H1 (cell line): ENCODE measurements around the gene RBM20. TPM values are rescaled to one million over a fixed set of nuclear protein-coding genes. Genes with fewer than 3 reads are reported as not detected.

ENCODE experiments used
- CTCF ChIA-PET: fragments of 300-600 bp; sonication (Branson Sonifier 250); formaldehyde crosslinking; loops from one replicate; lab custom pipeline; 2021; ENCODE audit not compliant: partially characterized antibody; lab: Charles Lee
- POLR2A ChIA-PET: fragments of 300-600 bp; sonication (Branson Sonifier 250); formaldehyde crosslinking; loops from one replicate; lab custom pipeline; 2021; ENCODE audit warnings: inconsistent platforms; ENCODE audit not compliant: partially characterized antibody; lab: Charles Lee
- DNase-seq, 2 experiments: peaks; one replicate each; pipeline versions ENCODE4 v3.0.0 to v3.0.0-alpha.2; 2010 to 2022; ENCODE audit warnings: low spot score in 2 of 2, low read depth in 1 of 2, mixed read lengths in 1 of 2
- FAIRE-seq: peaks from 2 replicates; lab custom pipeline; 2011; peaks lifted over from hg19 to GRCh38; lab: Jason Lieb, UNC
- H2AFZ ChIP-seq: 2 replicates; pipeline ENCODE4 v1.8.1; 2012; ENCODE audit warnings: low read length, inconsistent platforms
- H2AK5ac ChIP-seq: 2 replicates; pipeline ENCODE4 v1.6.1; 2013; ENCODE audit warnings: low read depth, low read length
- H2BK120ac ChIP-seq: replicated peaks from 2 replicates; pipeline ENCODE3; 2013; ENCODE audit warnings: low read depth, low read length, inconsistent platforms
- H2BK12ac ChIP-seq: 2 replicates; pipeline ENCODE4 v1.6.1; 2013; ENCODE audit warnings: low read depth, low read length
- H2BK15ac ChIP-seq: 2 replicates; pipeline ENCODE4 v1.6.1; 2013; ENCODE audit warnings: low read length
- H2BK20ac ChIP-seq: 2 replicates; pipeline ENCODE4 v1.6.1; 2013; ENCODE audit warnings: low read length
- H2BK5ac ChIP-seq: 2 replicates; pipeline ENCODE4 v1.6.1; 2013; ENCODE audit warnings: low read depth, low read length
- H3K14ac ChIP-seq: 2 replicates; pipeline ENCODE4 v1.6.1; 2013; ENCODE audit warnings: inconsistent platforms; ENCODE audit not compliant: insufficient read length
- H3K18ac ChIP-seq: 2 replicates; pipeline ENCODE4 v1.6.1; 2013; ENCODE audit warnings: low read length; ENCODE audit errors: extremely low read depth
- H3K23ac ChIP-seq: 2 replicates; pipeline ENCODE4 v1.6.1; 2013; ENCODE audit warnings: inconsistent platforms; ENCODE audit not compliant: insufficient read length
- H3K23me2 ChIP-seq: 2 replicates; pipeline ENCODE4 v1.6.1; 2013; ENCODE audit warnings: low read depth, low read length
- H3K27ac ChIP-seq: 2 replicates; pipeline ENCODE4 v1.6.1; 2011; ENCODE audit warnings: low read depth, low read length, inconsistent platforms
- H3K27me3 ChIP-seq, 4 experiments: replicated peaks in 1 of 4; 1 replicate in 1 of 4; 2 replicates in 3 of 4; pipeline versions ENCODE4 v1.6.1 to v1.8.1; 2011 to 2013; ENCODE audit warnings: low read length in 3 of 4, mild to moderate bottlenecking in 3 of 4, inconsistent platforms in 2 of 4, mixed read lengths in 2 of 4, moderate library complexity in 1 of 4; ENCODE audit not compliant: control insufficient read depth in 3 of 4, insufficient read depth in 3 of 4; ENCODE audit errors: extremely low read depth in 1 of 4
- H3K36me3 ChIP-seq, 4 experiments: 2 replicates each; pipeline versions ENCODE4 v1.6.1 to v1.8.1; 2011 to 2013; ENCODE audit warnings: mild to moderate bottlenecking in 4 of 4, low read length in 3 of 4, moderate library complexity in 2 of 4, control low read depth in 1 of 4, inconsistent platforms in 1 of 4; ENCODE audit not compliant: insufficient read depth in 4 of 4, control insufficient read depth in 2 of 4
- H3K4ac ChIP-seq: replicated peaks from 2 replicates; pipeline ENCODE3; 2013; ENCODE audit warnings: low read length, low read depth, mixed read lengths, inconsistent platforms; ENCODE audit not compliant: insufficient read length
- H3K4me1 ChIP-seq, 4 experiments: replicated peaks in 1 of 4; 1 replicate in 1 of 4; 2 replicates in 3 of 4; pipeline versions ENCODE4 v1.6.1 to v1.8.1; 2011 to 2013; ENCODE audit warnings: low read length in 3 of 4, inconsistent platforms in 2 of 4, mixed read lengths in 1 of 4; ENCODE audit not compliant: insufficient read depth in 4 of 4, control insufficient read depth in 3 of 4
- H3K4me2 ChIP-seq, 2 experiments: 2 replicates each; pipeline versions ENCODE4 v1.6.1 to v1.8.1; 2011 to 2013; ENCODE audit warnings: low read depth in 2 of 2, low read length in 2 of 2, control low read depth in 1 of 2, inconsistent platforms in 1 of 2, mild to moderate bottlenecking in 1 of 2; ENCODE audit not compliant: insufficient read depth in 1 of 2
- H3K4me3 ChIP-seq, 4 experiments: fragments of 200-600, 300-600 bp in 1 of 4; sonication (generic), shearing (Covaris generic), sonication (Bioruptor Twin) in 1 of 4; 2 replicates each; pipeline versions ENCODE4 v1.5.1 to v1.8.1; 2011 to 2016; ENCODE audit warnings: low read length in 4 of 4, low read depth in 3 of 4, control low read depth in 2 of 4, inconsistent platforms in 2 of 4, mild to moderate bottlenecking in 2 of 4, mixed read lengths in 1 of 4, moderate library complexity in 1 of 4; ENCODE audit not compliant: insufficient read depth in 2 of 4; ENCODE audit errors: extremely low read depth in 1 of 4
- H3K56ac ChIP-seq: replicated peaks from 2 replicates; pipeline ENCODE3; 2013; ENCODE audit warnings: low read depth, mild to moderate bottlenecking, mixed read lengths, low read length, inconsistent platforms; ENCODE audit not compliant: insufficient read length
- H3K79me1 ChIP-seq: 2 replicates; pipeline ENCODE4 v1.6.1; 2013; ENCODE audit warnings: low read depth, low read length, control low read depth
- H3K79me2 ChIP-seq, 2 experiments: 2 replicates each; pipeline versions ENCODE4 v1.6.1 to v1.8.1; 2012 to 2013; ENCODE audit warnings: low read length in 2 of 2, mild to moderate bottlenecking in 2 of 2, inconsistent platforms in 1 of 2; ENCODE audit not compliant: insufficient read depth in 2 of 2, control insufficient read depth in 1 of 2
- H3K9ac ChIP-seq, 4 experiments: replicated peaks in 1 of 4; 1 replicate in 1 of 4; 2 replicates in 3 of 4; pipeline versions ENCODE4 v1.6.1 to v1.8.1; 2011 to 2013; ENCODE audit warnings: low read depth in 3 of 4, low read length in 3 of 4, control low read depth in 2 of 4, mild to moderate bottlenecking in 2 of 4, moderate library complexity in 2 of 4, inconsistent platforms in 1 of 4; ENCODE audit errors: extremely low read depth in 1 of 4
- H3K9me3 ChIP-seq, 2 experiments: 2 replicates each; pipeline versions ENCODE4 v1.6.1 to v1.8.1; 2012 to 2013; ENCODE audit warnings: mild to moderate bottlenecking in 2 of 2, moderate library complexity in 2 of 2, control low read depth in 1 of 2, inconsistent platforms in 1 of 2, low read depth in 1 of 2, low read length in 1 of 2, mixed read lengths in 1 of 2; ENCODE audit not compliant: insufficient read depth in 2 of 2
- H4K20me1 ChIP-seq, 2 experiments: replicated peaks in 1 of 2; 2 replicates each; pipeline versions ENCODE3 to v1.8.1; 2011 to 2013; ENCODE audit warnings: inconsistent platforms in 2 of 2, low read length in 2 of 2, mild to moderate bottlenecking in 1 of 2; ENCODE audit not compliant: insufficient read depth in 2 of 2, control insufficient read depth in 1 of 2
- H4K5ac ChIP-seq: 2 replicates; pipeline ENCODE4 v1.6.1; 2013; ENCODE audit warnings: low read length, low read depth, mixed read lengths, inconsistent platforms; ENCODE audit not compliant: insufficient read length
- H4K8ac ChIP-seq: 2 replicates; pipeline ENCODE4 v1.8.0; 2013; ENCODE audit warnings: mild to moderate bottlenecking, moderate library complexity, low read length, inconsistent platforms; ENCODE audit not compliant: insufficient read depth; ENCODE audit errors: extremely low read depth
- H4K91ac ChIP-seq: replicated peaks from 2 replicates; pipeline ENCODE3; 2013; ENCODE audit warnings: low read length, mixed read lengths, inconsistent platforms; ENCODE audit not compliant: insufficient read length
- GTF2F1 ChIP-seq: IDR thresholded peaks from 2 replicates; pipeline ENCODE4 v1.6.1; 2012; ENCODE audit warnings: low read depth, low read length, improper control_type of control experiment, borderline replicate concordance
- SUZ12 ChIP-seq: fragments of 200-600 bp; sonication (generic); IDR thresholded peaks from 2 replicates; pipeline ENCODE4 v1.6.1; 2012; ENCODE audit warnings: mild to moderate bottlenecking, inconsistent platforms, low read length, moderate library complexity, mixed read lengths
- WGBS, 2 experiments: shearing (Covaris generic) in 1 of 2; methylation state at CpG; one replicate each; pipeline versions ENCODE4 v1.1.6 to v1.1.7; 2013 to 2015; ENCODE audit warnings: low lambda C conversion rate in 2 of 2, mixed read lengths in 2 of 2, inconsistent platforms in 1 of 2, low coverage in 1 of 2, missing lambda C conversion rate in 1 of 2; ENCODE audit not compliant: insufficient replicate concordance in 2 of 2, insufficient coverage in 1 of 2, insufficient read length in 1 of 2; ENCODE audit errors: extremely low coverage in 1 of 2, missing lambda C conversion rate in 1 of 2; 5-methylcytosine and 5-hydroxymethylcytosine counted together
- polyA plus RNA-seq, 7 experiments: library from polyadenylated mRNA; depleted of rRNA in 3 of 7; stranded (reverse) in 5 of 7; unstranded in 2 of 7; fragments of >200 nt in 5 of 7; fragments of 200-250 nt in 2 of 7; gene quantifications; 1 replicate in 5 of 7; 2 replicates in 1 of 7; 4 replicates in 1 of 7; pipeline versions ENCODE4 v1.2.1 to v1.2.3, GENCODE V29; 2011 to 2013; ENCODE audit warnings: missing spikeins in 2 of 7, mixed read lengths in 2 of 7
- total RNA-seq: library from RNA; stranded (reverse); fragmentation: NEBNext Ultra II Directional; extraction: Animal tissue kit (Norgen Biotek cat#: 25700); gene quantifications from 2 replicates; pipeline ENCODE4 v1.2.1, GENCODE V29; 2021

The RBM20 gene
- total and polyA plus RNA-seq, 2 of the 8 experiments (the other 6 are each of a cell fraction or from before 2014, with no cell fraction given), result 0.05 to 0.63 TPM

DNA sequence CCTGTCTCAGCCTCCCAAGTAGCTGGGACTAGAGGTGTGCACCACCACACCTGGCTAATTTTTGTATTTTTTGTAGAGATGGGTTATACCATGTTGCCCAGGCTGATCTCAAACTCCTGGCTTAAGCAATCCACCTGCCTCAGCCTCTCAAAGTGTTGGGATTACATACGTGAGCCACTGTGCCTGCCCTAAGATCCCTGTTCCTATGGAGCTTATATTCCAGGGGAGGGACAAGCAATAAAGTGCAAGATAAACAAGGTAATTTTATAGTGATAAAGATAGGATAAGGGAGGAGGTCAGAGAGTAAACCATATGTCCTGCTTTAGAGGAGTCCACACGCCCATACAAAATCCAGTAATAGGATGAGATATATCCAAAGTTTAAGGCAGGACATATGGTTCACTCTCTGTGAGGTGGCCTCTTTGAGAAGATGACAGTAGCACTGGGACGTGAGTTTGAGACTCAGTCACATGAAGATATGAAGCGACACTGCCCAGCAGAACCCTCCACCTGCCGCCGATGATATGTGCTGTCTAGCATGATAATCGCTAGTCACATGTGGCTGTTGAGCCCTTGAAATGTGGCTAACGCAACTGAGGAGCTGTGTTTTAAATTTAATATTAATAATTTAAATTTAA is 114.1 kb downstream of the RBM20 start:
- Histone ChIP-seq H3K14ac (no peak overlapping the region), H3K4ac (no peak overlapping the region), H3K56ac (no peak overlapping the region), H2AK5ac (no peak overlapping the region), H4K20me1 (no peaks in the 10 kb centered on the region), H2BK120ac (no peak overlapping the region), H3K4me3 (no peak overlapping the region), H4K91ac (no peak overlapping the region), H2BK20ac (no peak overlapping the region), H3K36me3 (no peaks in the 10 kb centered on the region), H3K18ac (no peak overlapping the region), H2BK15ac (no peak overlapping the region), H3K23ac (no peak overlapping the region), H3K79me2 (no peaks in the 10 kb centered on the region), H3K27ac (no peak overlapping the region), H3K79me1 (no peaks in the 10 kb centered on the region), H2BK5ac (no peak overlapping the region), H2BK12ac (no peak overlapping the region), H4K8ac (no peak overlapping the region), H3K27me3 (no peaks in the 10 kb centered on the region), H2AFZ (no peak overlapping the region), H3K9me3 (no peaks in the 10 kb centered on the region), H3K23me2 (no peaks in the 10 kb centered on the region), H3K9ac (no peak overlapping the region), H4K5ac (no peak overlapping the region), H3K4me1 (no peaks in the 10 kb centered on the region), H3K4me2 (no peak overlapping the region)
- FAIRE-seq, result no peak
- ChIA-PET CTCF (interaction anchor here (0.8 to 2.1 kb wide), 6 partner anchors 12 to 318 kb away, joined by 3 to 9 read pairs (median 3); partner anchors contain the start of gene ADRA2A), POLR2A (no interaction called here)
- TF ChIP-seq SUZ12 (no peak), GTF2F1 (no peak)
- no peak for DNase-seq
- 88% methylated on average over 8 of the region's 8 CpGs; no CpG with 5 or more reads in 1 of the 2 experiments for WGBS, 2 experiments
